NCI-H187 (cell line): ENCODE measurements around the gene FBXO22.
"Not testable (repeated sequence)": the region's sequence is repeated elsewhere in the genome, so short reads cannot be mapped to it uniquely, and the experiment has no call there.

Experiments used
- DNase-seq, 2 experiments: peaks; one replicate each; lab custom pipeline; 2025; lab: John Stamatoyannopoulos, UW

Gene FBXO22

DNA sequence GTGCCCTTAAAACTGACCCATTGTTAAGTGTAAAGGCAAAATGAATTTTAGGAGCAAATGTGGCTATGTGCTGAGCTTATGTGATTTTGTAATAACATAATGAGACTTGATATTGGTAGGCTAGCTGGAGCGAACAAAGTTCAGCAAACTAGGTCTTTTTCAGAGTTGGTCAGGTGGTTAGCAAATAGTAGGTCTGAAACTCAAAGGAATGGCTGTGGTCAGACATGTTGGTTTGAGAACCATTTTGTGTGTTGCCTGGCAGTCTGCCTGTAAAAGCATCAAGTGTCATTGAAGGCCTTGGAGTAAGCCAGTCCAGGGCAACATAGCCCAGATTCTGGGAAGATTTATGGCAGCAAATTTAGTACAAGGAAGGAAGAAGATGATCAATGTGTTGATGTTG lies 16.4 kb downstream of the FBXO22 start:
- no peak for DNase-seq

DNA sequence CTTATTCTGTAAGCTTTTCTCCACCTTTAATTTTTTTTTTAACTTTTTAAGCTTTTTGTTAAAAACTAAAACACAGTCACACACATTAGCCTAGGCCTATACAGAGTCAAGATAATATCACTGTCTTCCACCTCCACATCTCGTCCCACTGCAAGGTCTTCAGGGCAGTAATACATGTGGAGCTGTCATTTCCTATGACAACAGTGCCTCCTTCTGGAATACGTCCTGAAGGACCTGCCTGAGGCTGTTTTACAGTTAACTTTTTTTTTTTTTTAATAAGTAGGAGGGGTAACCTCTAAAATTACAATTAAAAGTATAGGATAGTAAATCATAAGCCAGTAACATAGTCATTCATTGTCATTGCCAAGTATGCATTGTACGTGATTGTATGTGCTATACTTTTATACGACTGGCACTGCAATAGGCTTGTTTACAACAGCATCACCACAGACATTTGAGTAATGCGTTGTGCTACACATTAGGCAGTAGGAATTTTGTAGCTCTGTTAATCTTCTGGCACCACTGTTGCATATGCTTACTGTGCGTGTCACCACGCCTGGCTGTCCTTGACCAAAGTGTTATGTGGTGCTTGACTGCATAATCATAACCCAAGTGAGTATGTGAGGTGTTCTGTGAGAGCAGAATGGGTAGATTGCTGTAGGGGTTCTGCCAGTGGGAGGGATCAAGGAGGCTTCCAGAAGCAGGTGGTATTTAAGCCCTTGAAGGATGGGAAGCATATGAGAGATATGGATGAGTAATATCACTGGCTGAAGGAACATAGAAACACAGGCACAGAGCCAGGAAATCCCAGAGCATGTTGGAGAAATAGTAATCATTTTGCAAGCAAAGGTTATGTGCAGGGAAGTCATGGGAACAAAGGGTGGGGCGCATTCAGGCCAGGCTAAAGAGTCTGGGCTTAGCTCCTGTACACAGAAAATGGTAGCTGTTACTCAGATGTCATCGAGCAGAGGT lies 18.3 kb downstream of the FBXO22 start:
- DNase-seq, result no peak

DNA sequence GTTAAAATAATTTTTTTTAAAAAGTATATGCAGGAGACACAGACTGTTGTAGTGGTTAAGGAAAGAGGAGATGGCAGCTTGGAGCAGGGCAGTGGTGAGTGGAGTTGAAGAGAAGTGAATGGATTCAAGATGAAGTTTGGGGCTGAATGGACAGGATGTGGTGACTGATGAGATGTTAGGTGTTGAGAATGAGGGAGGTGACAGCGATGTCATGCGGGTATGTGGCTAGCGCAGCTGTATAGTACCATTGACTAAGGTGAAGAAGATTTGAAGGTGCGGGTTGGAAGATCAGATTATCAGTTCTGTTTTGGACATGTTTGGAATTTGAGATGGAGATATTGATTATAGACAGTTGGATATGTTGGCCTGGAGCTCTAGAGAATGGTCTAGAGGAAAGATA lies 20.1 kb downstream of the FBXO22 start:
- DNase-seq, result no peak

DNA sequence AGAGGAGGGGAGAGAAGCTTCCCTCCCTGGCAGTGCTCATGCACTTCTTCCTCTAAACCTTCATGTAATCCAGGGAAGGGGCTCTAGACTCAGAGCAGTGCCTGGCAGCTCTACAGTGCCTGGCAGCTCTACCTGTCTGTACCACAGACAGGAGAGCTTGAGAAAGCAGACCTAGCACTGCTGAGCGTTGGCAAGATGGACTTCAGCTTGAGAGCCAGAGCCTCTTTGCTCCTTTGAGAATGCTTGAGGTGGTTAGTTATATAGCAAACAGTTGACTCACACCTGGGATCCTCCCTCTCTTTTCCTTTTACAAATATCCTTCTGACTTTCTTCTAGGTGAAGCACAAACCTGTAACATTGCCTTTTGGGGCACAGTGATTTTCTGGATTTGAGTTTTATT lies 20.9 kb downstream of the FBXO22 start:
- DNase-seq, result no peak

DNA sequence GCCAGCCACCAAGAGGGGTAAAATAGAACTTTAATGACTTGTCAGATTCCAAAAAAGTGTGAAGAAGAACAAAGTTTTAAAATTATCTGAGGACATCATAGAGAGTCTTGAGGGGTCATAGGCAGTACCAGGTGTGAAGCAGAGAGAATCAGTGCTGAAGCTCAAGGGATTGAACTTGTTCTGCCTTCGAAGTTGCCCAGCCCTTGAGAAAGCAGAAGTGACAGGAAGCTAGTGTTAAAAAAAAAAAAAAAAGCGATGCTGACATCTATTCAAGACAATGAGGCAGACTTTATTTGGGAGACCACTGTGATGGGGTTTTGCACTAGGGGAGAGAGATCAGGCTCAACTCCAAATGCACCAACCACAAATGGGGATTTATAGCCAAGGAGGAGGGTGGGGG lies 21.8 kb downstream of the FBXO22 start:
- DNase-seq, result no peak

GRCh38 chr15:75926931-75927330 lies 23.3 kb downstream of the FBXO22 start:
- DNase-seq, result no peak

GRCh38 chr15:75927601-75928000 lies 23.9 kb downstream of the FBXO22 start:
- DNase-seq, result no peak

GRCh38 chr15:75928680-75929608 lies 25.3 kb downstream of the FBXO22 start:
- DNase-seq, result no peak

DNA sequence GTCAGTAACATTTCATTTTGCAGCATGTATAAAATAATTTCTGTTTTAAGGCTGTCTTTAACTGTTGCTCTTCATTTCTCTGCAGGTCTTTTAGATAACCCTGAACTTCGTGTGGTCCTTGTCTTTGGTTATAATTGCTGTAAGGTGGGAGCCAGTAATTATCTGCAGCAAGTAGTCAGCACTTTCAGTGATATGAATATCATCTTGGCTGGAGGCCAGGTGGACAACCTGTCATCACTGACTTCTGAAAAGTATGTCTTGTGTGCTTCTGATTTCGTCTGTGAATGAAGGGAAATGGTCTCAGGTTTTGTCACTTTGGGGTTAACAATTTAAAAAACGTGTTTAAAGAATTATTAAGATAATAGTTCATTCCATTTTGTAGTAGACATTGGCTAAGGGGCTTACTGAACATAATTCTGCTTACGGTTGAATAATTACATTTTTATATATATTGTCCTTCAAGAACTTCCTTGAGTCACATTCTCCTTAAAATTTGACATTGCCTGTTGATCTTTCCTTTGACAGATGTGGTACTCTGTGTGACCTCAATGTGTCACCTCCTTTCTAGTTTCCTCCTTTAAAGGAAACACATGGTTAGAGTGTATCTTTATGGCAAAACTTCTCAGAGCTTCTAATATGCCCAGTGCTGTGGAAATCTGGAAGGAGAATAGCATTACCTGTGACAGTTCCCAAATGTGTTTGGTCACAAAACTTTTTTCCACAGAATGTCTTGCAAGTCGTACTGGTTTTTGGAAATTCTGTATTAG lies 26.3 kb downstream of the FBXO22 start:
- DNase-seq, result no peak

DNA sequence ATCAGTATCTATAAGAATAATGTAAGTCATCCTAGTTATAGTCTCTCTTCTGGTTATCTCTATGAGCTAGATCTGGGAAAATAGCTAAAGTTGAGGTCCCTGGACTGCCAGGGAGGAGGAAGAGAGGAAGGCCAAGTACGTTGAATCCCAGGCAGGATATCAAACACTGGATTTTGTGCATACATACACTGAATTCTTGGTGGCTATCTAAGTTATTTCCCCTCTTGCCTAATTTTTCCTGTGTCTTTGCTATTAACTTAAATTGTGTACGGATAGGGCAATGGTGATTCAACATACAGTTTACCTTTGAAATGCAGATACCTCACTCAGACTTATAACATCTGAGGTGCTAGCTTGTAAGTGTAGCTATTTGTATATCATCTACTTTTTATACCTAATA lies 27.2 kb downstream of the FBXO22 start:
- DNase-seq, result no peak

DNA sequence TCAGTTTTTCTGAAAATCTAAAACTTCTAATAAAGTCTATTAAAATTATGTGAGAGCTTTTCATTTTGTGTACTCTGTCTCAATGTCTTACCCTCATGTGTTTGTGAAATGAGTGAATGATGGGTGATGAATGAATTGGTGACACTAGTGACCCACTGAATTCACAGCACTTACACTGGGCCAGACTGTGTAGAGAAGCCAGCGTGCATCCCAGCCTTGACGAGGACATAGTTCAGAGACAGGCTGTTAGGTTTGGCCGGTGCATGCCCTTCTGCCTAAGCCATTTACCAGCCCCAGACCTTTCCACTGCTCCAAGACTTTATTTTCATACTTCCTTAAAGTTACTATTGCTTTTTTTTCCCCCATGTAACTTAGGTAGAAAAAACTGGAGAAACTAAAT lies 38.8 kb downstream of the FBXO22 start:
- DNase-seq, result no peak

DNA sequence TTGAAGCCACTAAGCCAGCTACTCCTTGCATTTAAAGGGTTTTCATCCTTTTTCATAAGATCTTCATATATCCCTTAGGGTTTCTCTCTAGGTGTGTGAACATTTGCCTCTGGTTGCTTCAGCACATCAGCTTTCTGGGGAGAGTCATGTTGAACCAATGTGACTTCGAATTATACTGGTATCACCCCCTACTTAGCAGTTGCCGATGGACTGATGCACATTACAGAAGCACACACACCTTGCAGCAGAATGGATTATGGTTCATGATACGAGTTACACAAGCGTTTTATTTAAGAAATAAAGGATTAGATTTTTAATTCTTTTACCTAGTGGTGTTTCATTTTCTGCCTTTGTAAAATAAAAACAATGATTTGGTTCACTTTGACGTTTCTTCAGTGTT lies 39.6 kb downstream of the FBXO22 start:
- DNase-seq, result no peak

DNA sequence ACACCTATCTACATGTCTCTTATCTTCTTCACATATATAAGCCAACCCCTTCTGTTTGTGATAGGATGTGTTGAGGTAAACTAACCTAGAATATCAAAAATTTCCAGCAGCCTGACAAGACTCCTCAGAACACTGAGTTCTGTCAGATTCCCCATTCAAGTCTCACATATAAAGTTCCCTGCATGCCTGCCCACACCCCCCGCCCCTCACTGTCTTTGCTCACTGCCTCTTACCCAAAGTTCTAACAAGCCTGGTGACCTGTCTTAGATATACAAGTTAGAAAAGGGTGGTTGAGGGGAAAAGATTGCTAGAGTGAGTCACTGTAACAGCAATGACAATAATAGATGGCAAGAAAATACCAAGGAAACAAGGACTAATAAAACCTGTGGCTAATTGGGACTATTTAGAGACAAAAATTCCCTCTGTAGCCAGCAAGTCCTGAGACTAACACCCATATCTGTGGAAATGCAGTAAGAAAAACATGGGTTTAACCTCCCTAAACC lies 40.1 kb downstream of the FBXO22 start:
- no peak for DNase-seq

- no peak for DNase-seq
Measured at GRCh38 chr15:75945953-75946352, 42.3 kb downstream of the FBXO22 start.

DNA sequence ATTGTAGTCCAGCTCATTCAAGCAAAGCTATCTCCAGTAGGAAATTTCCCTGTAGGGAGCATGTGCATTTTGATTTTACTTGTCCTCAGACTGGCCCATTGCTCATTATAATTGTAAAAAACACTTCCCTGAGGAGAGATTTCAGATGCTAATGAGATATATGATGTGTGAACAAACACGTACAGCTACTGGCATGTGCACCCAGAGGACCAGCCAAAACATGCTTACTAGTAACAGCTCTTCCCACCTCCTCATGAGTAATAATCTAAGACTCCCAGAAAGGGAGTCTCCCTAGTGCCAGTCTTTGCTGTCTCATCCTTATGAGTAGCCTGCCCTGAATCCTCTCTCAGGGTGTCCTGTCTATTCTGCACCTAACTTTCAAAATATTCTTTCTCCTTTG lies 43.4 kb downstream of the FBXO22 start:
- DNase-seq, result no peak

GRCh38 chr15:75948761-75949296 lies 45.2 kb downstream of the FBXO22 start:
- no peak for DNase-seq

GRCh38 chr15:75952525-75952924 lies 48.8 kb downstream of the FBXO22 start:
- DNase-seq, result no peak

DNA sequence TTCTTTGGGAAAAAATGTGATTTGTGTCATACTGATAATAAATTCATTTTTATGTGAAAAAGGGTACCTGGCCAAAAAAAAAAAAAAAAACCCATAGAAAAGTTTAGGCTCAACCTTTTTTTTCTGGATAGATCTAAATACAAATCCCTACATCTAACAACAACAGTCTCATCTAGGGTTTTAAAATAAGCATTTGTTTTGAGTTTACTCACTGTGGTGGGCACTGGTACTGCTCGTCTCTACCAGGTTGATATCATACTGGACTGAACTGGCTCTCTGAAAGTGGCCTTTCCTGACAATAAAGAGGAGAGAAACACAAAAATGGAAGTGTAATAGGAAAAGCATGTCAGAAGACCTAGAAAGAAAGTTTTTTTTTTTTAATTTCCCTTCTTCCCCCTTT lies 52.0 kb downstream of the FBXO22 start:
- DNase-seq, result no peak

DNA sequence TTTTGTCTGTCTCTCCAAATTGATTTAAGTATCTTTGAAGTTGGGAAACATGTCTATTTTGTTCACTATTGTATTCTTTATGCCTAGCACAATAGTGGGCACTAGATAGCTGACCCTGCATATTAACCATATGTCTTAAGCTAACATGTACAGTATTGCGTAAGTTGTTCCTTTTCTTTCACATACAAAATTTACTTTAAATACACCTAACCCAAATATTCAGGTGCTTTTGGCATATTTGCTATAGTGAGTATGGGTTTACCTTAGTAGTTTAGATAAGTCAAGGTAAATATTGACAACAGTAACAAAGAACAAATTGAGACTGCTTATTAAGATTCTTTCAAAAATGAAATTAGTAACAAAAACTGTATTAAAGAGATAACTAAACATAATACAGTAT lies 57.7 kb downstream of the FBXO22 start:
- no peak for DNase-seq

- DNase-seq, result no peak
Measured at GRCh38 chr15:75966073-75966472, 62.4 kb downstream of the FBXO22 start.

DNA sequence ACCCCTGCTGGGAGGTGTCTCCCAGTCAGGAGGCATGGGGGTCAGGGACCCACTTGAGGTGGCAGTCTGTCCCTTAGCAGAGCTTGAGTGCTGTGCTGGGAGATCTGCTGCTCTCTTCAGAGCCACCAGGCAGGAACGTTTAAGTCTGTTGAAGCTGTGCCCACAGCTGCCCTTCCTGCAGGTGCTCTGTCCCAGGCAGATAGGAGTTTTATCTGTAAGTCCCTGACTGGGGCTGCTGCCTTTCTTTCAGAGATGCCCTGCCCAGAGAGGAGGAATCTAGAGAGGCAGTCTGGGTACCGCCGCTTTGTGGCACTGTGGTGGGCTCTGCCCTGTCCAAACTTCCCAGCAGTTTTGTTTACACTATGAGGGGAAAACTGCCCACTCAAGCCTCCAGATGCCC lies 73.1 kb downstream of the FBXO22 start:
- DNase-seq, result not testable (repeated sequence)
